HG02870 (cell line): ENCODE results near the gene HSD17B4.
"Not testable (repeated sequence)": the region's sequence is repeated elsewhere in the genome, so short reads cannot be mapped to it uniquely, and the experiment has no call there.

Experiments used
- ATAC-seq: cut with Tn5 transposase; IDR thresholded peaks from one replicate; pipeline ENCODE4 v1.9.1; 2021; ENCODE audit warnings: mild to moderate bottlenecking, moderate library complexity; ENCODE audit not compliant: unreplicated experiment

The HSD17B4 gene

DNA sequence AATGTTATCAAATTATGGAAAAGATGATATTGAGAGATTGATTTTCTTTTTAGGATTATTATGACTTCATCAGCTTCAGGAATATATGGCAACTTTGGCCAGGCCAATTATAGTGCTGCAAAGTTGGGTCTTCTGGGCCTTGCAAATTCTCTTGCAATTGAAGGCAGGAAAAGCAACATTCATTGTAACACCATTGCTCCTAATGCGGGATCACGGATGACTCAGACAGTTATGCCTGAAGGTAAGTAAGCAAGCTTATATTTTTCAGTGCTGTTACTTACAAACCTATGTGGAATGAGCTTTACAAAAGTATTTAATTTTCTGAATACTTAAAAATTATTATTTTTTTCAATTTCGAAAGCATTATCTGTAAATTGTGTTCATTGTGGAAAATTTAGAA is 26.5 kb downstream of the HSD17B4 start:
- ATAC-seq: no peak

DNA sequence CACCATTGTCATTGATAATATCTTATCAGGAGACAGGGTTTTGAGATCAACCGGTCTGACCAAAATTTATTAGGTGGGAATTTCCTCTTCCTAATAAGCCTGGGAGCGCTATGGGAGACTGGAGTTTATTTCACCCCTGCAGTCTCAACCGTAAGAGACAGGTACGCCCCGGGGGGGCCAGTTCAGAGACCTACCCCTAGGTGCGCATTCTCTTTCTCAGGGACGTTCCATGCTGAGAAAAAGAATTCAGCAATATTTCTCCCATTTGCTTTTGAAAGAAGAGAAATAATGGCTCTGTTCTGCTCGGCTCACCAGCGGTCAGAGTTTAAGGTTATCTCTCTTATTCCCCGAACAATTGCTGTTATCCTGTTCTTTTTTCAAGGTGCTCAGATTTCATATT is 28.3 kb downstream of the HSD17B4 start:
- ATAC-seq: not testable (repeated sequence)

GRCh38 chr5:119483155-119483554 is 30.9 kb downstream of the HSD17B4 start:
- ATAC-seq: no peak

DNA sequence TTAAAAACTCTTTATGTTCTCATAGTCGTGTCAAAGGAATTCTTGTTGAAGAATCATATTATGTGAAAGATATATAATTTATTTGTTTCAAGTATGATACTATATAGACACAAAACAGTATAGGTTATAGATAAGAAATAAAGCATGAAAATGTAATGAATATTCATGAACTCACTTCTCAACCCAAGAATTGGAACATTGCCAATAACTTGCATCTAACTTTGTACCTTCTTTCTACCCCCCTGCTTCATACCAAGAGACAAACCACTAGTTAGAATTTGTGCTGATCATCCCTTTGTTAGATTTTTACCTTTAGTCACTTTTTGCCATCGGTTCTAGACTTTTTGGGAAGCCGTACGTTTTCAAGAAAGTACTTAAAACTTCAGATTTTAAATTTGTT is 32.6 kb downstream of the HSD17B4 start:
- no peak for ATAC-seq

GRCh38 chr5:119501671-119502179 is 49.4 kb downstream of the HSD17B4 start:
- ATAC-seq: no peak

GRCh38 chr5:119503939-119504338 is 51.6 kb downstream of the HSD17B4 start:
- not testable (repeated sequence) for ATAC-seq

GRCh38 chr5:119512277-119512676 is 60.0 kb downstream of the HSD17B4 start:
- no peak for ATAC-seq

- no peak for ATAC-seq
Measured at GRCh38 chr5:119515192-119515591, 62.9 kb downstream of the HSD17B4 start.

DNA sequence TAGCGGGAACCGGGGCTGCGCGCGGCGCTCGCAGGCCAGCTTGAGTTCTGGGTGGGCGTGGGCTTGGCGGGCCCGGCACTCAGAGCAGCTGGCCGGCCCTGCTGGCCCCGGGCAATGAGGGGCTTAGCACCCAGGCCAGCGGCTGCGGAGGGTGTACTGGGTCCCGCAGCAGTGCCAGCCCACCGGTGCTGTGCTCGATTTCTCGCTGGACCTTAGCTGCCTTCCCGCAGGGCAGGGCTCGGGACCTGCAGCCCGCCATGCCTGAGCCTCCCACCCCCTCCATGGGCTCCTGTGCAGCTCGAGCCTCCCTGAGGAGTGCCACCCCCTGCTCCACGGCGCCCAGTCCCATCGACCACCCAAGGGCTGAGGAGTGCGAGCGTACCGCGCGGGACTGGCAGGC is 64.8 kb downstream of the HSD17B4 start:
- ATAC-seq: not testable (repeated sequence)

DNA sequence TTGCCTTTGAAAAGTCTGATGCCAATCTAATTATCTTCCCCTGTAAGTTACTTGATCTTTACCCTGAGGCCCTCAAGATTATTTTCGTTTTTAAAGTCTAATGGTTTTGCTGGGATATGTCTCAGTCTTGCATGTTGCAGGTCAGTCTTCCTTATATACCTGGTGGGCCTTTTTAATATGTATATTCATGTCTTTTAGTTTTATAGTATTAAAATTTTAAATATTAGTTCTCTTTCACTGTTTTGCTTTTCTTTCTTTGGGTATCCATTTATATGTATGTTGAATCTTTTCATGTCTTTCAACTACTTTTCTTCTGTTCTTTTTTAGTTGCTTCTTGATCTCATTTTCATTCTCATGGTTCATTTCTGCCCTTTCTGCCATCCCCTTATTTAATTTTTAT is 68.9 kb downstream of the HSD17B4 start:
- no peak for ATAC-seq

GRCh38 chr5:119522841-119523240 is 70.5 kb downstream of the HSD17B4 start:
- no peak for ATAC-seq

DNA sequence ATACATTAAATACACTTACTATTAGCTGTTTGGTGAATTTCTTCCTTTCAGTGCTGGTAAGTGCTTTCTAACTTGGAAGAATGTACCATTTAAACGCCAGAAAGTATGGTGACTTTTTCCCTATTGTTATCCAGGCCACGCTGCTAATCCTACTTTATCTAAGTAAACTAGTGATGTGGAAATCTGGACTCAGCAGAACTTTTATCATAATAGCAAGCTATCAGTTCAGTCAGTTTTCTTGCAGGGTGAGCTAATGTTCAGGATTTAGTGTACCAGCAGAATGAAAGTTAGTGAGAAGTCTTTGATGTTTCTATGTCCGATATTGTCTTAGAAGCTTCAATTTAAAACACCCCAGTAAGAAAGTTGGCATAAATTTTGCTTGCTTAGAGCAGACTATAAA is 72.2 kb downstream of the HSD17B4 start:
- ATAC-seq: no peak

- no peak for ATAC-seq
Measured at GRCh38 chr5:119527351-119527750, 75.1 kb downstream of the HSD17B4 start.

GRCh38 chr5:119529811-119530210 is 77.5 kb downstream of the HSD17B4 start:
- ATAC-seq: no peak

DNA sequence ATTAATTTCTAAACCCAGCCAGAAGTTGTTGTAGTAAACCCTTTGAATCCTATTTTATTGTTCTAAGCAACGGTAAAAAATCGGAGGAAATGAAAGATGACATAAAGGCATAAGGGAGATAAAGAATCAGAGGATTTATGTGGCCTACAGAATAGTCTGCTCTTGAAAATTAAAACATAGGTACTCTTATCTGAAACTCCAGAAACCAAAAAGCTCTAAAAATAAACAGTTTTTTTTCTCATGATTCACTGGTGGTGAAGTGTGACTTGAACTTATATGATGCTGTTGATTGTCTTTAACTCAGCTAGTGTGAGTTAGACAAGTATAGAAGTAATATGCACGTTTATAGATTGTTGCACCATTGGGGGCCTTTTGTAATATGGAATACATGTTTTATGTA is 80.3 kb downstream of the HSD17B4 start:
- no peak for ATAC-seq

- peak; percentile 100 for ATAC-seq
Measured at GRCh38 chr5:119537704-119538103, 85.4 kb downstream of the HSD17B4 start.

DNA sequence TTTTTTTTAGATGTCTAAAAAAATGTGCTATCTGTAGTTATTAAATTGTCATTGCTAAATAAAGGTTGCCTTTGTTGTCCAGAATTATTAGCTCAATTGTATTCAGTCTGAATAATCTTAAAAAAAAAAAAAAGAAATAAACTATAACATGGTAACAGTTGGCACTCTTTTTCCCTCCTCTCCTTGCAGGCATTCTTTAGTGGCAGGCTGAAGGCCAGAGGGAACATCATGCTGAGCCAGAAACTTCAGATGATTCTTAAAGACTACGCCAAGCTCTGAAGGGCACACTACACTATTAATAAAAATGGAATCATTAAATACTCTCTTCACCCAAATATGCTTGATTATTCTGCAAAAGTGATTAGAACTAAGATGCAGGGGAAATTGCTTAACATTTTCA is 89.4 kb downstream of the HSD17B4 start:
- ATAC-seq: no peak

- no peak for ATAC-seq
Measured at GRCh38 chr5:119551819-119552218, 99.5 kb downstream of the HSD17B4 start.

- no peak for ATAC-seq
Measured at GRCh38 chr5:119554597-119554996, 102.3 kb downstream of the HSD17B4 start.

- no peak for ATAC-seq
Measured at GRCh38 chr5:119570910-119571309, 118.6 kb downstream of the HSD17B4 start.

DNA sequence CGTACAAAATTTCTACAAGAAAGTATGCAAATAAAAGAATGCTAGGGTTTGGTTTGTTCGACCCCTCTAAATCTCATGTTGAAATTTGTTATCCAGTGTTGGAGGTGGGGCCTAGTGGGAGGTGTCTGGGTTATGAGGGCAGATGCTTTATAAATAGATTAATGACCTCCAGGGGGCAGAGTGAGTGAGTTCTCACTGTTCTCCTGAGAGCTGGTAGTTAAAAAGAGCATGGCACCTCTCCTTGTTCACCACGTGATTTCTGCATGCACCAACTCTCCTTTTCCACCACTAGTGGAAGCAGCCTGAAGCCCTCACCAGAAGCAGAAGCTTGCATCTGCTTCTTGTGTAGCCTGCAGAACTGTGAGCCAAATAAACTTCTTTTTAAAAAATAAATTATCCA is 126.6 kb downstream of the HSD17B4 start:
- peak; percentile 88 for ATAC-seq

DNA sequence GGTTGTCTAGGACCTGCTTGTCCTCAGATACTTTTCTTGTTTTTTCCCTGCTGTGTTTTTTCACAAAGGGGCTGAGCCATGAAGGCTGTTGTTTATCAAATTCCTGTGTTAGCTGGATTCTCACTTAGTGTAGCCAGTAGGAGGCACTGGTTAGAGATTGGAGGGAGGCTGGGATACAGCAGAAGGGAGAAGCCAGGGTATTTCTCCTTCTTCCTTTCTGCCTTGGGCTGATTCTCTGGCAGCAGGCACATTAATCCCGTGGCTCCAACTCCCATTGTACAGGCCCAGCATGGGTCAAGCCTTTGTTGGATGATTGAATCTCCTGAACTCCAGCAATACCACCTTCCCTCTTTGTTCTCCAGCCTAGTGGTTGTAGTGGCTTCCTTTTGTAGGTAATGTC is 130.7 kb downstream of the HSD17B4 start:
- no peak for ATAC-seq

GRCh38 chr5:119583684-119584083 is 131.4 kb downstream of the HSD17B4 start:
- ATAC-seq: peak; percentile 39
